Upper lobe of left lung (tissue), 6 donors: ENCODE results near the gene MLNR. TPM values are rescaled to one million over a fixed set of nuclear protein-coding genes. Genes with fewer than 3 reads are reported as not detected.

ENCODE experiments used
- ATAC-seq, 2 donors: fragments of 200-7000 bp; cut with Tn5 transposase; one replicate each; pipeline ENCODE4 v1.9.1; 2022; ENCODE audit warnings: mild to moderate bottlenecking in 2 of 2, moderate library complexity in 2 of 2; ENCODE audit not compliant: low FRiP score in 2 of 2
- DNase-seq, 2 donors: peaks; one replicate each; pipeline ENCODE4 v3.0.0-alpha.2; 2019 to 2020
- H3K27ac ChIP-seq, 4 donors: fragments of 200-600 bp; sonication (generic); one replicate each; pipeline ENCODE4 v1.5.1; 2016 to 2019
- H3K27me3 ChIP-seq, 4 donors: fragments of 200-600 bp; sonication (generic); one replicate each; pipeline ENCODE4 v1.5.1; 2017 to 2019
- H3K36me3 ChIP-seq, 4 donors: fragments of 200-600 bp; sonication (generic); one replicate each; pipeline ENCODE4 v1.5.1; 2016 to 2019
- H3K4me1 ChIP-seq, 4 donors: fragments of 200-600 bp; sonication (generic); one replicate each; pipeline ENCODE4 v1.5.1; 2018 to 2019
- H3K4me3 ChIP-seq, 4 donors: fragments of 200-600 bp; sonication (generic); one replicate each; pipeline ENCODE4 v1.5.1; 2017 to 2019; ENCODE audit warnings: mild to moderate bottlenecking in 2 of 4, moderate library complexity in 1 of 4
- H3K9me3 ChIP-seq, 4 donors: fragments of 200-600 bp; sonication (generic); one replicate each; pipeline ENCODE4 v1.5.1; 2018 to 2019
- CTCF ChIP-seq, 6 experiments: fragments of 450-650 bp in 4 of 6; fragments of 200-600 bp in 2 of 6; sonication (generic) in 2 of 6; IDR thresholded peaks; one replicate each; pipeline ENCODE4 v1.5.1; 2016 to 2019; ENCODE audit warnings: antibody characterized with exemption in 6 of 6
- EP300 ChIP-seq, 4 donors: sonication (generic); formaldehyde crosslinking; IDR thresholded peaks; one replicate each; pipeline ENCODE4 v1.5.1; 2017; ENCODE audit warnings: antibody characterized with exemption in 4 of 4, control low read depth in 2 of 4
- POLR2A ChIP-seq, 4 donors: fragments of 450-650 bp; IDR thresholded peaks; one replicate each; pipeline ENCODE4 v1.5.1; 2016 to 2017; ENCODE audit warnings: antibody characterized with exemption in 4 of 4, mild to moderate bottlenecking in 2 of 4
- POLR2AphosphoS5 ChIP-seq, 2 donors: sonication (generic); formaldehyde crosslinking; IDR thresholded peaks; one replicate each; pipeline ENCODE4 v1.5.1; 2017; ENCODE audit warnings: antibody characterized with exemption in 2 of 2
- WGBS, 2 donors: methylation state at CpG; one replicate each; pipeline ENCODE4 v1.1.5; 2017 to 2018; 5-methylcytosine and 5-hydroxymethylcytosine counted together
- total RNA-seq, 6 donors: library from RNA; depleted of rRNA in 4 of 6; stranded (reverse); fragments of >200 nt in 4 of 6; gene quantifications; one replicate each; pipeline versions ENCODE4 v1.1.0 to v1.2.1, GENCODE V29; 2016 to 2021
- donor health status: DM: no; HTN: no; CAD: no; lungs with moderate emphysema.
- donor health status: DM: no; HTN: yes; CAD: no; lungs with severe emphysema.

MLNR gene
- total RNA-seq, 6 donors from 2014 or later = 0.30 to 0.49 TPM; not detected in 4

DNA sequence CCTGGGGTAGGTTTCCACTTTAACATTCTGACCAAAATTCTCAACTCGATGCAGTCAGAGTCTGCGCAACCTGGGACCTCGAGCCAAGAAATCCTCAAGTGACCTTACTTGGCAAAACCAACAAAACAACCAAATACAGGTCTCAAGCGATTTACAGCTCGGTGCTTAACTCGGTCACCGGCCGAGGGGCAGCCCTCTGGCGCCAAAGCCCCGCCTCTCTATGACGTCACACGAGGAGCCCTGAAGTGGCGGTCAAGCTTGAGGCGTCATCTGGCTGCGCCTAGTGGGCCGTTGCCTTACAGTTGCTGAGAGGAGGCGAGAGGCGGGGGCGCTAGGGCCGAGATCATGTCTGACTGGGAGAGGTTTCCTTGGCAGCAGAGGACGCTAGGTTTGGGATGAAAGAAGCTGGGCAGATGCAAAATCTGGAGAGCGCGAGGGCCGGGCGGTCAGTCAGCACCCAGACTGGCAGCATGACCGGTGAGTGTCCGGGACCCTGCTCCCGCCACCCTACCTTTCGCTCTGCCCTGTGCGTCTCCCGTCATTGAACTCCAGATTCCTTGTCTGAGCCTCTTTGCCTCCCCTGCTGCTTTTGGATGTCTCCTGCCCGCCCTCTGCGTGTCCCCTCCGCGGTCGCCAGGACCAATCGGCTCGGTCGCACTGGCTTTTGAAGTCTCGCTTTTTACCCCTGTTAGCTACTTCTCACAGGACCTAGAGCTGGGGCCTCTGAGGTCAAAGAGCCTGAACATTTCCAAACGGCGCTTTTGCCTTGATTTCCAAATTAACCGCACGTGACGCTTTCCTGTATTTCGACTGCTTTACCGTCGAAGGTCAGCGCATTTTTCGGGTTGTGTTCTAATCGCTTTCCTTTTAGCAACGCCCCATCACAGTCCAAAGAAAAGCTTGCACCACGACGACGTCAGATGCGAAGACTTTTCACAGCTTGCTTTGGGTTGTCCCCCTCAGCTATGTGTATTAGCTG lies 27.8 kb downstream of the MLNR start, which contains the start of gene CDADC1:
Gene CDADC1 (plus strand): TSS at position 283 of the 979 bp plus-strand sequence. CDS start 113 bp downstream, at position 396.
- ATAC-seq = peak; percentile 97 to 99
- WGBS, 2 donors = 0% methylated on average over 31 to 49 of the region's 56 CpGs
- H3K27me3 ChIP-seq = no peaks in the 10 kb centered on the region

GRCh38 chr13:49248622-49249002 lies 28.5 kb downstream of the MLNR start:
- Histone ChIP-seq H3K4me3 (peak overlapping the region; percentile 66 to 90 (median 82)), H3K36me3 (no peaks in the 10 kb centered on the region), H3K4me1 (peaks cover 7 to 28% (median 20%) of the 10 kb centered on the region in 4 donors), H3K9me3 (no peaks in the 10 kb centered on the region), H3K27me3 (no peaks in the 10 kb centered on the region), H3K27ac (peak overlapping the region; percentile 89 to 97 (median 94))
- WGBS, 2 donors = 5 to 8% methylated on average over 6 of the region's 6 CpGs
- TF ChIP-seq EP300 (IDR thresholded peaks at IDR 0.05) (no peak), POLR2A (IDR thresholded peaks at IDR 0.05) (no peak), CTCF (IDR thresholded peaks at IDR 0.05) (no peak), POLR2AphosphoS5 (IDR thresholded peaks at IDR 0.05) (no peak)
- DNase-seq = no peak
- peak in 1 of 2 donors; percentile 35 for ATAC-seq

More for the DNA sequence above, 27.8 kb downstream of the MLNR start, which contains the start of gene CDADC1:
- Histone ChIP-seq H3K9me3 (no peaks in the 10 kb centered on the region), H3K4me3 (peak within 1 kb of the TSS; percentile 66 to 90 (median 82)), H3K36me3 (no peaks in the 10 kb centered on the region), H3K4me1 (peaks cover 7 to 28% (median 20%) of the 10 kb centered on the region in 4 donors), H3K27ac (peak within 1 kb of the TSS; percentile 89 to 97 (median 94))
- DNase-seq = peak; percentile 95 to 98
- TF ChIP-seq POLR2A (IDR thresholded peaks at IDR 0.05) = peak in 3 of 4 donors; percentile 77 to 92 (median 82)
- peak; percentile 94 to 98 for TF ChIP-seq POLR2AphosphoS5 (IDR thresholded peaks at IDR 0.05)
- peak in 1 of 4 donors; percentile 90 for TF ChIP-seq EP300 (IDR thresholded peaks at IDR 0.05)
- peak in 3 of 6 experiments; percentile 17 to 19 (median 18) for TF ChIP-seq CTCF (IDR thresholded peaks at IDR 0.05)

DNA sequence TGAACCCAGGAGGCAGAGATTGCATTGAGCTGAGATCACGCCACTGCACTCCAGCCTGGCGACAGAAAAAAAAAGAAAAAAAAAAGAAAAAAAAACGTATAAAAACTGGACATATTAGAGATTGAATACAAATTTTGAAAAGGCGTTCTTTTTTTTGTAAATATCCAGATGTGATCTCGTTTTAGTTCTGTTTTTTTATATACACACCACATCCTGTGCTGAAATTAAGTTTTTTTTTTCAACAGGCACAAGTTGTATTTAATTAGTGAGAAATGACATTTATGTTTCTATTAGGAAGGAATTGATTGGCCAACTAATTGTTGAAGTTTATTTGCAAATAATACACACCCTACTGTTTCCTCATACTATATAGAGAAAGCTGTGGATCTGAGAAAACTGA lies 31.2 kb downstream of the MLNR start:
- no peaks in the 10 kb centered on the region for H3K9me3 ChIP-seq
- DNase-seq = no peak
- peaks cover 7 to 28% (median 20%) of the 10 kb centered on the region in 4 donors for H3K4me1 ChIP-seq
- 72 to 76% methylated on average over 5 of the region's 5 CpGs for WGBS, 2 donors
- TF ChIP-seq POLR2AphosphoS5 (IDR thresholded peaks at IDR 0.05) (no peak), CTCF (IDR thresholded peaks at IDR 0.05) (no peak), POLR2A (IDR thresholded peaks at IDR 0.05) (no peak), EP300 (IDR thresholded peaks at IDR 0.05) (no peak)
- no peak overlapping the region for H3K27ac ChIP-seq
- H3K36me3 ChIP-seq = peaks cover 0 to 19% (median 8%) of the 10 kb centered on the region in 4 donors
- ATAC-seq = no peak
- H3K4me3 ChIP-seq = no peak overlapping the region
- no peaks in the 10 kb centered on the region for H3K27me3 ChIP-seq

- no peak for DNase-seq
- TF ChIP-seq EP300 (IDR thresholded peaks at IDR 0.05) = no peak
- TF ChIP-seq POLR2AphosphoS5 (IDR thresholded peaks at IDR 0.05) = no peak
- TF ChIP-seq POLR2A (IDR thresholded peaks at IDR 0.05) = no peak
- TF ChIP-seq CTCF (IDR thresholded peaks at IDR 0.05) = no peak
- Histone ChIP-seq H3K27ac (no peak overlapping the region), H3K9me3 (no peaks in the 10 kb centered on the region), H3K36me3 (peaks cover 0 to 27% (median 11%) of the 10 kb centered on the region in 4 donors), H3K4me3 (no peak overlapping the region), H3K27me3 (no peaks in the 10 kb centered on the region), H3K4me1 (peaks cover 7 to 22% (median 18%) of the 10 kb centered on the region in 4 donors)
- 91 to 94% methylated on average over 1 of the region's 1 CpG for WGBS, 2 donors
- no peak for ATAC-seq
Observed at GRCh38 chr13:49253310-49253709, 33.2 kb downstream of the MLNR start.
